H1 (cell line): ENCODE data around the gene SEH1L. TPM values are rescaled to one million over a fixed set of nuclear protein-coding genes. Genes with fewer than 3 reads are reported as not detected.

Experiments used
- CHD7 ChIP-seq: fragments of 300-600 bp; sonication (generic); IDR thresholded peaks from 2 replicates; pipeline ENCODE4 v1.7.1; 2012; ENCODE audit warnings: low read length, moderate library complexity, mild to moderate bottlenecking, inconsistent platforms; ENCODE audit not compliant: insufficient replicate concordance
- polyA plus RNA-seq, 7 experiments: library from polyadenylated mRNA; depleted of rRNA in 3 of 7; stranded (reverse) in 5 of 7; unstranded in 2 of 7; fragments of >200 nt in 5 of 7; fragments of 200-250 nt in 2 of 7; gene quantifications; 1 replicate in 5 of 7; 2 replicates in 1 of 7; 4 replicates in 1 of 7; pipeline versions ENCODE4 v1.2.1 to v1.2.3, GENCODE V29; 2011 to 2013; ENCODE audit warnings: missing spikeins in 2 of 7, mixed read lengths in 2 of 7
- total RNA-seq: library from RNA; stranded (reverse); fragmentation: NEBNext Ultra II Directional; extraction: Animal tissue kit (Norgen Biotek cat#: 25700); gene quantifications from 2 replicates; pipeline ENCODE4 v1.2.1, GENCODE V29; 2021

Gene SEH1L
- total and polyA plus RNA-seq, 2 of the 8 experiments (the other 6 are each of a cell fraction or from before 2014, with no cell fraction given) = 41.7 to 96.7 TPM

- no peak for TF ChIP-seq CHD7
Measured at GRCh38 chr18:12930376-12930775, 17.4 kb upstream of the SEH1L start (continued).
